Islet precursor cell (in vitro differentiated cells): ENCODE results near the gene RXRB.
"Not testable (repeated sequence)": the region's sequence is repeated elsewhere in the genome, so short reads cannot be mapped to it uniquely, and the experiment has no call there.

Experiments
- DNase-seq: peaks from one replicate; pipeline ENCODE4 v3.0.0-alpha.2; 2018

RXRB gene

DNA sequence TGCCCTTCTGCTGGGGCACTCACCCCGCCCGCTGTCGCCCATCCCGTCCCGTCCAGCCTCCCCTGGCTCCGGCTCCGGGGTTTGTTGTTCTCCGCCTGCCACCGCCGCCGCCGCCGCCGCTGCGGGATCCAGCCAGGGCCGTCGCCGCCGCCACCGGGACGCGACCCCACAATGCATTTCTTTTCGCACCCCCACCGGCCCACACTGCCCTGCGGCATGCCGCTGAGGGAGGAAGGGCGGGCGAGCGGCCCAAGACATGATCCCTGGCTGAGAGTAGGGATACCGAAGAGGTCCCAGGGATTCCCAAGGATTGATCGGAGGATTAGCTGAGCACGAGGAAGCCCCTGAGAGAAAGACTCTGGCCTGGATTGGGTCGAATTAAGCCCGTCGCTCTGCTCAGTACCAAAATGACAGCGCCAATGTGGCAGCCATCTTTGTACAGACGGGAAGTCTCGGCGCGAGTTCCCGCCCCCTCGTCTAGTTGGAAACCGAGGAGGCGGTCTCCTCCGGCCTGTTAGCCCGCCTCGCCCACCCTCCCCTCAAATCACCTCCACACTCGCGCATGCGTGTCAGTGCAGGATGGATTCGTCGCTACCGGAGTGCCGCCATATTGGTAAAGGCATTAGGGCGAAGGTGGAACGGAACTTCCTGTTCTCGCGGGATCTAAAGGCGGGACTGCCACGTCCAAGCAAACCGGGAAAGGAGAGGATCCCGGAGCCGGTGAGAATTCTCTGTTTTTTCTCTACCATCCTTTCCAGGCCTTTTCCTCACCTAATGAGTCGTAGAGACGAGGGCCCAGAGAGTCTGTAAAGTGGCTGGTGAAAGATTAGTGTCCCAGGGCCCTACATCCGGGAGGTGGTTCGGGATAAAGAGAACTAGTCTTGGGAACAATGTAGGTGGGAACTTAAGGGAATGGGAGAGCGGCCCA is at the start of gene RXRB, which contains the start of gene SLC39A7:
Gene RXRB (minus strand): TSS at position 447 of the 928 bp plus-strand sequence. CDS start 189 bp downstream, at position 258.
Gene SLC39A7 (plus strand): TSS at position 649 of the 928 bp plus-strand sequence. CDS start 379 bp downstream, outside the sequence.
- DNase-seq: peak; percentile 100

DNA sequence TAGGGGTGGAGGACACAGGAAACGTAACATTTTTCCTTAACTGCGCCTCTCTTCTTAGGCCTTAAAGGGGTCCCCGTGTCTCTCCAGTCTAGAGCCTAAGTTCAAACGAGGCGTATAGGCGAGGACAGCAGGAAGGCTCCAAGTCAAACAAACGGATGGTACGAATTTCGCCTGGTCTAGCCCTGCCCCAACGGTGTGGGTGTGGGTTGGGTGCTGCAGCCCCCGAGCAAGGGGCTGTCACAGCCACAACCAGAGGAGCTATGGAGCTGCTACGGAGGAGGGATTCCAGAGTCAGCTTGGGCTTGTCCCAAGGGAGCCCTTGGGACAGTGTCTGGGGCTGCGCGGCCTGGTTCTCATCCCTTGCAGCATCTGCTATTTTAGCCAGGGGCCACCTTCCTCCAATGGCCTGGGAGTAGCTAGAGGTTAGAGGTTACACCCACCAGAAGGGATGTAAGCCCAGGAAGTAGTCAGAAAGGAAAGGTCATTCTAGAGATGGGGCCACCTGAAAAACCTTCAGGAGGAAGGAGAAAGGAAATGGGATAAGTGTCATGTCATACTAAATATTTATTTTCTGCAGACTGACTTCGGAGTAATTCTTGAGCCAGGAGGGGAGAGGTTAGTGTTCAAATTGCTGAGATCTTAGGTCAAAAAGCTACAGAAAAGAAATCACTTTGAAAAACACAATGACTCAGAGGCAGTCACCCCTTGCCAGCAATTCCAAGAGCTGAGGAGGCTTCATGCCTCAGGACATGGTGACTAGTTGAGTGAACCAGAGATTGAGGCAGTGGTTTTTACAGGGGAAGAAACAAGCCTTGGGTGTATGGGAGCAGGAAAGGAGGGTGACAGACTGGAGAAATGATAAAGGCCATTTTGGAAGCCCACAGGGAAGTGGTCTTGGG is 49.5 kb upstream of the RXRB start:
- peak; percentile 67 for DNase-seq

DNA sequence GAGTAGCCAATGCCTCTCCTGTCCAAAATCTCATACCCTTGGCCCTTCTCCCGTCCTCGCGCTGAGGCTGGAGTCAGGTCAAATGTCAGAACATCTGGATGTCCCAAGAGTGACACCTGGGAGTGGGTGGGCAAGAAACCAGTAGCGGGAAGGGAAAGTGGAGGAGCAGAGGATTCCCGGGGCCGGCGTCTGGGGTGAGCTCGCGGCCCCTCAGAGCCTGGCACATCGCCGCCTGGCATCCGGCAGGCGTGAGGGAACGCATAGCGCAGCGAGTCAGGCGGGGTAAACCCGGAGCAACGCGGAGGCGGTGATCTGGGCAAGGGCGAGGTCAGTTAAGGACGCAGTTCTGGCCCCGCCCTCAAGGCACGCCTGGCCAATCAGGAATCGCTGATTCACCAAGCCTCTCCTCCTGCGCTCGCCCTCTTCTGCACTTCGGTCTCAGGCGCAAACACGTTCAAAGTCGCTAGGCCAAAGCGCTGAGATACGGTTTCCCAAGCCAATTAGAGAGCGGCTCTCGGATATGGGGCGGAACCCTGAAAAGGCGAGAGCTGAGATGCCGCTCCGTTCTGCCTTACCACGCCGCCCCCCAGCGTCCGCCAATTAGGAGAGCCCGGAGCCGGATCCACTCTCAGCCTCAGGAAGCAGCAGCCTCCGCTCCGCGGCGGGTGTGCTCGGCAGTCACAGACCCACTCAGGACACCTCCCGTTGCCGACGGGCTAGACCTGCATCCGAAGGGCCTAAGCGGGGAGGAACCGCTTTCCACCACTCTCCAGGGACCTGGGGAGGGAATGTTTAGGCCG is 48.7 kb upstream of the RXRB start:
- DNase-seq: peak; percentile 99

DNA sequence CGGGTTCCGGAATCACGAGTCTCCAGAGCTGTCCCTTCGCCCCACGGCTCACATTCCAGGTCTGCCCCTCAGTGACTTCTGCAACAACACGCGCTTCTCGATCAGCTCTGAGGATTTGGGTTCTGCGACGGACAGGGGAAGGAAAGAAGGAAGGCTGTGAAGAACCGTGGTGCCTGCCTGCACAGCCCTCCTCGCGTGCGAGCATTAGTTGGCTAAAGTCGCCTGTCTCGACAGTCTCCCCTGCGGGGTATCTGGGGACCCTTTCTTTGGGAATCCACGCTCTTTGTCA is 48.1 kb upstream of the RXRB start:
- DNase-seq: no peak

DNA sequence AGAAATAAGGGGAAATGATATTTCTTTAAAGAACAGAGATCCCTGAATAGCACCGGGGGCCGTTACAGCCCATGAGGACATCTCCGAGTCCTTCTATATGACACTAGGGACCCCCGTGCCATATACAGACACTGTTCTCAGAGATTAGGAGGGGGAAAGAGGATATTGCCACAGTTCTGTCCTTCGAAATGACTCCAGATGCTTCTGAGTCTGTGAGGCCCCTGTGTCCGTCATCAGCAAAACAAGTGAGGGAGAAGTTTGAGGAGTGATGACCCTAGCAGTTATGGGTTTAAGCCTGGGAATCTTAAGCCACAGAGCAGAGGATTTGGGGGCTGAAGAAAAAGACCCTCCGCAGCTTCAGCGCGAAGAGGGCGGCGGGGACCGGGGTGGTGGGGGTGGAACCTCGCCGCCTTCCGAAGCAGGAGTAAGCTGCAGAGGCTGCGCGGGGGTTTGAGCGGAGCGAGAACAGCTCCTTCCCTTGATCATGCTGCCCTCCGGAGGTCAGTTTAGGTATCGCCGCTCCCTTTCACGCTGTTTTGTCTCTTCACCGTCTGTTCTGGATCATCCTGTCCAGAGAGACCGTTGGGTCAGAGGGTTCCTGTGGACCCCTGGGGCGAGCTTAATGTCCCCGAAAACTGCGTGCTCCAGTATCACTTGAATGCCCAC is 47.6 kb upstream of the RXRB start:
- DNase-seq: peak; percentile 90

DNA sequence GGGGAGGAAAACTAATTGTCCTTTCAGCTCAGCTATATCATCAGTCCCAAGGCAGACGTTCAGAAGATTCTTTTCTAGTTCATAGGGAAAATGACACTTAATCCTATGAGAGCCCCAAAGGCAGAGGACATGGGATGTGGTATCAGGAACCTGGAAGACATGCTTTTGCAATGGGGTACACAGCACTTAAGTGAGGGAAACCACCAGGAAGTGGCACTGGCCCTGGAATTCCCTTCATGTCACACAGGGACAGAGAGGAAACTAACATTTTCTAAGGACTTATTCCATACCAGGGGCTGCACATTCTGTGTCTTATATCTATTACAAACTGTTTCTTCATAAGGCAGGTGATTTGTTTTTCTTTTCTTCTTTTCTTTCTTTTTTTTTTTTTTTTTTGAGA is 43.0 kb upstream of the RXRB start:
- peak; percentile 9 for DNase-seq

DNA sequence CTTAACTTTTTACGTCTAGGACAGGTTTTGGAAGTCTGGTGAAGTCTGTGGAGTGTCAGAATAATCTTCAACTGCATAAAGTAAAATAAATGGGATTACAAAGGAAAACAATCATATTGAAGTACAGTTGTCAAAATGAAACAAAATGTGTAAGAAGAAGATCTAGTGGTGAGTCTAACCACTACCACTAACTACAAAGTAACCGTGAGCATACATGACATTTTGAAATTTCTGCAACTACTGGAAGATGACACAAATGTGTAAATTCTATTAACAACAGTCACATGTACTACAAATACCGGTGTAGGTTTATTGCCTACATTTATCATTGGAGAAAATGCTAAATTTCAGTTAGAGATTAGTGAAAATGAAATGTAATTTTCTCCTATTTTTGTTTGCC is 41.5 kb upstream of the RXRB start:
- no peak for DNase-seq

DNA sequence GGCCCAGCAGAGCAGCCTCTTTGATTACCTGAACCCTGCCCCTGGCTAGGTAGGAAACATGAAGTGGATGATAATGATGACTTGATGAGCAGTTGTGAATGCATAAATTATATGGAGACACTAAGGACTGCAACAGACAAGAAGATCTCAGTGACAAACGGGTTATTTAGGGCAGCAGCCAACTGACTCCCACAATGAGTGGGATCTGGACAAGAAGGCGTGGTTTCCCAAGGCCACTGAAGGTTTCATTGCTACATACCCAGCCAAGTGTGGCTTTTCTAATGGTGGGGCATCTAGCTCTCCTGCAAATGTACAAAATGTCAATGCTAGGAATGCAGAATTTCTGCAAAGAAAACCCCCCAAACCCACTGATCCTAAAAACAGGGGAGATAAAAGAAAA is 37.3 kb upstream of the RXRB start:
- DNase-seq: peak; percentile 17

GRCh38 chr6:33236852-33237251 is 36.4 kb upstream of the RXRB start:
- peak; percentile 6 for DNase-seq

DNA sequence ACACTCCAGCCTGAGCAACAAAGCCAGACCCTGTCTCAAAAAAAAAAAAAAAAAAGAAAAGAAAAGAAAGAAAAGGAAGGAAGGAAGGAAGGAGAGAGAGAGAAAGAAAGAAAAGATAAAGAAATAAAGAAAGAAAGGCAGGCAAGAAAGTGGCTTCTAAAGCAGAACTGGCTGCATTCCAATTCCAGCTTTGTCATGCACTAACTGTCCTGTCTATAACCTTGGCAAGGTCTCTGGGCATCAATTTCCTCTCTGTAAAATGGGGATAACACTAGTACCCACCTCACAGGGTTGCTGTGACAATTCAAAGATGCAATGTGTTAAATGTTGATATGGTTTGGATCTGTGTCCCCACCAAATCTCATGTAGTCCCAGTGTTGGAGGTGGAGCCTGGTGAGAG is 35.9 kb upstream of the RXRB start:
- DNase-seq: no peak

GRCh38 chr6:33235221-33235634 is 34.8 kb upstream of the RXRB start:
- peak; percentile 78 for DNase-seq

DNA sequence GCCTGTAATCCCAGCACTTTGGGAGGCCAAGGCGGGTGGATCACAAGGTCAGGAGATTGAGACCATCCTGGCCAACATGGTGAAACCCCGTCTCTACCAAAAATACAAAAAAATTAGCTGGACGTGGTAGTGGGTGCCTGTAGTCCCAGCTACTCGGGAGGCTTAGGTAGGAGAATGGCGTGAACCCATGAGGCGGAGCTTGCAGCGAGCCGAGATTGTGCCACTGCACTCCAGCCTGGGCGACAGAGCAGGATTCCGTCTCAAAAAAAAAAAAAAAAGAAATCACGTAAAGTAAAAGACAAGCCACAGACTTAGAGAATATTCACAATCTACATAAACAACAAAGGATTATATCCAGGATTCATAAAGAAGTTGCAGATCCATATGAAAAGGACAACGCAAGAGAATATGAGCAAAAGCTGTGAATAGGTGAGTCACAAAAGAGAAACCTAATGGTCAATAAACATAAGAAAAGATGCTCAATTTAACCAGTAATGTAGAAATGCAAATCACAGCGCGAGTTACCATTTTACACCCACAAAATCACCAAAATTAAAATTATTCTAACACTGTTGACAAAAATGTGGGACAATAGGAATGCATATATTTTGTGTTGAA is 26.1 kb upstream of the RXRB start:
- DNase-seq: not testable (repeated sequence)

- DNase-seq: no peak
These were observed 17.2 kb upstream of the RXRB start for GRCh38 chr6:33217681-33218080.

- no peak for DNase-seq
These were observed 16.8 kb upstream of the RXRB start for GRCh38 chr6:33217246-33217645.

GRCh38 chr6:33216117-33216649 is 15.7 kb upstream of the RXRB start:
- no peak for DNase-seq

GRCh38 chr6:33215271-33216116 is 15.0 kb upstream of the RXRB start:
- no peak for DNase-seq

DNA sequence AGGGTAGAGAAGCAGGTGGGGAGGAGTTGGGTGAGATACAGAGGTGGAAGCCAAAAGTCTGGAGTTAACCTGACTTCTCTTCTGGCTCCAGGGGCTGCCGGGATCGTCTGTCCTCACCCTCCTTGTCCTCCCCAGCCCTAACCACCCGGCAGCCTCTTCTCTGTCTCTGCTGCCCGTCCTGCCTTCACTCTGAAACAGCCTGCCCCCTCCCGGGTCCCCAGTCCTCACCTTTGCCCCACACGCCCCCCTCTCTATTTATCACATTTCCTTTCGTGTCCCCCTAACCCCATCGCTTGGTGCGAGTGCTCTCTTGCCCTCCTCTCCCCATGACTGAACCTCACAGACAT is 13.5 kb upstream of the RXRB start:
- no peak for DNase-seq

GRCh38 chr6:33213166-33213988 is 12.9 kb upstream of the RXRB start:
- DNase-seq: peak; percentile 77

GRCh38 chr6:33212857-33213165 is 12.3 kb upstream of the RXRB start:
- DNase-seq: no peak
